Measurements from ENCODE around the gene STARD10. TPM values are rescaled to one million over a fixed set of nuclear protein-coding genes. Genes with fewer than 3 reads are reported as not detected.

Gene STARD10
- total and polyA plus RNA-seq, 9 of the 15 experiments (the other 6 are each of a cell fraction or from before 2014, with no cell fraction given) = 0.15 to 52.9 (median 32.3) TPM

DNA sequence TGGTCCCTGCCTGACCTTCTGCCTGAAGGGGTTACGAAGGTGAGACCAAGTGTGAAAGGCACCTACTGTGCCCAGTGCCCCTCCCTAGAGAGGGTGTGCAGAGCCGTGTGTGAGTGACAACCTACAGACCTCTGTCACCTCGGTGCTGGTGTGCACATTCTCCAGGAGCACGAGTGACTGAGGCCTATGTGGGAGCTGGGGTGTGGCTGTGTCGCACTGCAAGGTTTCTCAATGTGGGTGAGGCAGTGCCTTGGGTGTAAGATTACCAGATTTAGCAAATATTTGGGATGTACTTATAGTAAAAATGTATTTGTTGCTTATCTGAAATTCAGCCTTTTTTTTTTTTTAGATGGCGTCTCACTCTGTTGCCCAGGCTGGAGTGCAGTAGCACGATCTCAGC, 5.6 kb downstream of the STARD10 start:
- peaks cover 35 to 47% of the 10 kb centered on the region in 2 experiments for H3K4me1 ChIP-seq (replicated peaks in 1 of 2; ENCODE audit: control insufficient read depth in 2 of 2, insufficient read depth in 2 of 2, low read length in 2 of 2)
- no peaks in the 10 kb centered on the region for H3K27me3 ChIP-seq (ENCODE audit: control insufficient read depth in 2 of 2, insufficient read depth in 2 of 2, low read length in 2 of 2)
- peak overlapping the region; percentile 81 for H3K27ac ChIP-seq (ENCODE audit: extremely low read depth, low read depth, low read length)
- no peaks in the 10 kb centered on the region for H3K36me3 ChIP-seq (ENCODE audit: control insufficient read depth, insufficient read depth, low read length)
- peak overlapping the region; percentile 87 for H2AFZ ChIP-seq (ENCODE audit: low read depth, low read length)
- H3K9ac ChIP-seq (ENCODE audit: insufficient read depth in 1 of 2, low read depth in 2 of 2, low read length in 2 of 2) = peak overlapping the region; percentile 73 to 84
- ChIA-PET POLR2A (interaction anchor here (1.2 to 2.0 kb wide), 2 partner anchors 11 to 35 kb away, joined by 3 to 36 read pairs; no protein-coding TSS in a partner anchor), CTCF (ENCODE audit: low intra/inter-chr PET ratio) (no interaction called here)
- H3K4me2 ChIP-seq (ENCODE audit: insufficient read depth, low read length) = peak overlapping the region; percentile 74
- H3K9me1 ChIP-seq (ENCODE audit: control insufficient read depth, insufficient read depth, low read length) = peaks cover 2% of the 10 kb centered on the region
- H3K9me3 ChIP-seq (replicated peaks; ENCODE audit: control insufficient read depth, insufficient read depth, low read depth, low read length) = no peaks in the 10 kb centered on the region
- intact Hi-C loops (cut with micrococcal nuclease) = no loop called here
- DNase-seq (ENCODE audit: extremely low read depth in 1 of 4, low spot score in 3 of 4) = no peak
- H4K20me1 ChIP-seq (replicated peaks; ENCODE audit: control insufficient read depth, insufficient read depth, low read length) = no peaks in the 10 kb centered on the region
- TSS peak; percentile 76 for BruUV-seq (replicated peaks)
- in situ Hi-C loops (cut with MboI) = no loop called here
- FAIRE-seq = no peak
- peaks cover 8% of the 10 kb centered on the region; the same call in 1 of the 3 replicates for H3K79me2 ChIP-seq (ENCODE audit: control insufficient read depth, insufficient read depth, low read length)
- ATAC-seq = peak; percentile 3; the same call in 1 of the 3 replicates
- 58% methylated on average over 6 of the region's 7 CpGs for WGBS (ENCODE audit: insufficient coverage, low coverage, missing lambda C conversion rate)
- H3K4me3 ChIP-seq = peak overlapping the region; percentile 8; the same call in 1 of the 2 replicates
- TF ChIP-seq SNRNP70 (optimal IDR thresholded peaks at IDR 0.05; ENCODE audit: low read depth, low read length) = no peak
- TF ChIP-seq CHD1 (IDR thresholded peaks at IDR 0.05; ENCODE audit: low read length) = peak; percentile 30
- no peak for TF ChIP-seq HNRNPUL1 (IDR thresholded peaks at IDR 0.05; ENCODE audit: low read length)
- TF ChIP-seq, protein P1, sequence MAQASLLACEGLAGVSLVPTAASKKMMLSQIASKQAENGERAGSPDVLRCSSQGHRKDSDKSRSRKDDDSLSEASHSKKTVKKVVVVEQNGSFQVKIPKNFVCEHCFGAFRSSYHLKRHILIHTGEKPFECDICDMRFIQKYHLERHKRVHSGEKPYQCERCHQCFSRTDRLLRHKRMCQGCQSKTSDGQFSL (CRISPR knock-in tag; IDR thresholded peaks at IDR 0.05) = 0 out of 2 replicates have a peak, but pooled peaks have one; percentile 5
- TF ChIP-seq, protein P1 (tag; IDR thresholded peaks at IDR 0.05) = no peak
- TF ChIP-seq, protein P2, sequence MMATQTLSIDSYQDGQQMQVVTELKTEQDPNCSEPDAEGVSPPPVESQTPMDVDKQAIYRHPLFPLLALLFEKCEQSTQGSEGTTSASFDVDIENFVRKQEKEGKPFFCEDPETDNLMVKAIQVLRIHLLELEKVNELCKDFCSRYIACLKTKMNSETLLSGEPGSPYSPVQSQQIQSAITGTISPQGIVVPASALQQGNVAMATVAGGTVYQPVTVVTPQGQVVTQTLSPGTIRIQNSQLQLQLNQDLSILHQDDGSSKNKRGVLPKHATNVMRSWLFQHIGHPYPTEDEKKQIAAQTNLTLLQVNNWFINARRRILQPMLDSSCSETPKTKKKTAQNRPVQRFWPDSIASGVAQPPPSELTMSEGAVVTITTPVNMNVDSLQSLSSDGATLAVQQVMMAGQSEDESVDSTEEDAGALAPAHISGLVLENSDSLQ (IDR thresholded peaks at IDR 0.05) = peak; percentile 51; the same call in 1 of the 2 replicates

Data from K562 (cell line).